GM12875 (cell line): Measurements from ENCODE around the gene CPT1A.
"Not testable (repeated sequence)": the region's sequence is repeated elsewhere in the genome, so short reads cannot be mapped to it uniquely, and the experiment has no call there.

ENCODE experiments used
- H3K4me3 ChIP-seq: one replicate; pipeline ENCODE4 v1.5.1; 2011; ENCODE audit warnings: low read depth, low read length, control low read depth
- CTCF ChIP-seq: IDR thresholded peaks from 2 replicates; pipeline ENCODE4 v1.5.1; 2011; ENCODE audit warnings: low read depth, mild to moderate bottlenecking, control low read depth, inconsistent platforms, low read length, moderate library complexity, borderline replicate concordance; ENCODE audit not compliant: insufficient read depth

The CPT1A gene

DNA sequence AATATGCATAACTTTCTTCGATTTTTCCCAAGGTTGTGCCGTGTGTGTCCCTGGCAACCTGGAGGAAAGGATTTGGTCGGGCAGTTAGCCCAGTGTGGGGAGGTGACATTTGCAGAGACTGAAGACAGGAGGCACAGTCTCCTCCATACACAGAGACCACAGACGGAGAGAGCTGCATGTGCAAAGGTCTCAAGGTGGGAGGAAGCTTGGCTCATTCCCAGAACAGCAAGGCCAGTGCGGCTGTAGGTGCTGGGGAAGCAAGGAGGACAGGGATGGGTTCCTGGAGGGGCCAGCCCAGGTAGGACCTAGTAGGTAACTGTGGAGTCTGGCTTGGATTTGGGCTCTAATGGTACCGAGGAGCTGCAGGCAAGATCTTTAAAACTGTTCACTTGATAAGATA lies 20.7 kb upstream of the CPT1A start:
- no peak overlapping the region for H3K4me3 ChIP-seq
- TF ChIP-seq CTCF, result no peak

GRCh38 chr11:68859123-68859522 lies 17.4 kb upstream of the CPT1A start:
- TF ChIP-seq CTCF, result no peak
- H3K4me3 ChIP-seq, result no peak overlapping the region

DNA sequence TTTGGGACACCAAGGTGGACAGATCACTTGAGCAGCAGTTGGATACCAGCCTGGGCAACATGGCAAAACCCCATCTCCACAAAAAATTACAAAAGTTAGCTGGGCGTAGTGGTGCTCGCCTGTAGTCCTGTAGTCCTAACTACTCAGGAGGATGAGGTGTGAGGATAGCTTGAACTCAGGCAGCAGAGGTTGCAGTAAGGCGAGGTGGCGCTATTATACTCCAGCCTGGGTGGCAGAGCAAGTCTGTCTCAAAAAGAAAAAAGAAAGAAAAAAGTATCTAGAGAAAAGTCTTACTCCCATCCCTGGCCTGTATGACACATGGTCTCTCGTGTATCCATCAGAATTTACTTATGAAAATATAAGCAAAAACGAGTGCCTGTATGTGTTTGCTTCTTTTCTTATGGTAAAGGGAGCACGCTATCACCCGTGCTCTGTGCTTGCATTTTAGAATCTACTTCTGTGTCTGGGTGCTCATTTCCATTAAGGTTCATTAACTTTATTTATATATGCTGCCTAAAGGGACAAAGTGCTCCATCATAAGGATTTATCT lies 15.4 kb upstream of the CPT1A start:
- TF ChIP-seq CTCF, result no peak
- H3K4me3 ChIP-seq, result no peak overlapping the region

GRCh38 chr11:68856425-68857030 lies 14.8 kb upstream of the CPT1A start:
- H3K4me3 ChIP-seq, result not testable (repeated sequence)

- no peak overlapping the region for H3K4me3 ChIP-seq
- no peak for TF ChIP-seq CTCF
These were observed 13.7 kb upstream of the CPT1A start for GRCh38 chr11:68855205-68855981.

- no peak overlapping the region for H3K4me3 ChIP-seq
- TF ChIP-seq CTCF, result no peak
These were observed 12.7 kb upstream of the CPT1A start for GRCh38 chr11:68854273-68854958.

GRCh38 chr11:68852628-68853027 lies 10.9 kb upstream of the CPT1A start:
- no peak for TF ChIP-seq CTCF
- H3K4me3 ChIP-seq, result no peak overlapping the region
